Peyer's patch (tissue), 4 donors: ENCODE measurements around the gene GNG3. TPM values are rescaled to one million over a fixed set of nuclear protein-coding genes. Genes with fewer than 3 reads are reported as not detected.
A peak's percentile ranks its signal among the peaks of the same experiment; 100 is the strongest.

ENCODE experiments used
- DNase-seq, 3 donors: peaks; one replicate each; pipeline ENCODE4 v3.0.0-alpha.2; 2017 to 2019
- H3K27ac ChIP-seq, 4 donors: fragments of 200-600 bp; sonication (generic); one replicate each; pipeline ENCODE4 v1.5.1; 2016 to 2019
- H3K27me3 ChIP-seq, 2 donors: fragments of 200-600 bp; sonication (generic); one replicate each; pipeline ENCODE4 v1.5.1; 2019
- H3K36me3 ChIP-seq, 3 donors: fragments of 200-600 bp; sonication (generic); one replicate each; pipeline ENCODE4 v1.5.1; 2016 to 2019
- H3K4me1 ChIP-seq, 4 donors: fragments of 200-600 bp; sonication (generic); one replicate each; pipeline ENCODE4 v1.5.1; 2016 to 2019
- H3K4me3 ChIP-seq, 4 donors: fragments of 200-600 bp; sonication (generic); 1 replicate in 3 of 4; 2 replicates in 1 of 4; pipeline ENCODE4 v1.5.1; 2016 to 2019; ENCODE audit warnings: mild to moderate bottlenecking in 1 of 4
- H3K9me3 ChIP-seq, 4 donors: fragments of 200-600 bp; sonication (generic); one replicate each; pipeline ENCODE4 v1.5.1; 2016 to 2019; ENCODE audit warnings: mild to moderate bottlenecking in 1 of 4
- POLR2A ChIP-seq, 2 donors: fragments of 450-650 bp; IDR thresholded peaks; one replicate each; pipeline ENCODE4 v1.5.1; 2017; ENCODE audit warnings: antibody characterized with exemption in 2 of 2, mild to moderate bottlenecking in 2 of 2, moderate library complexity in 2 of 2
- total RNA-seq, 4 donors: library from RNA; depleted of rRNA; stranded (reverse); fragments of >200 nt; gene quantifications; one replicate each; pipeline ENCODE4 v1.1.0, GENCODE V29; 2016
- TF ChIP-seq, protein P1 (sequence below), 6 experiments: fragments of 450-650 bp in 4 of 6; fragments of 200-600 bp in 2 of 6; sonication (generic) in 1 of 6; IDR thresholded peaks; one replicate each; pipeline ENCODE4 v1.5.1; 2017 to 2019; ENCODE audit warnings: antibody characterized with exemption in 6 of 6, mild to moderate bottlenecking in 3 of 6, moderate library complexity in 1 of 6

Gene GNG3
- total RNA-seq, 4 donors from 2014 or later = not detected

DNA sequence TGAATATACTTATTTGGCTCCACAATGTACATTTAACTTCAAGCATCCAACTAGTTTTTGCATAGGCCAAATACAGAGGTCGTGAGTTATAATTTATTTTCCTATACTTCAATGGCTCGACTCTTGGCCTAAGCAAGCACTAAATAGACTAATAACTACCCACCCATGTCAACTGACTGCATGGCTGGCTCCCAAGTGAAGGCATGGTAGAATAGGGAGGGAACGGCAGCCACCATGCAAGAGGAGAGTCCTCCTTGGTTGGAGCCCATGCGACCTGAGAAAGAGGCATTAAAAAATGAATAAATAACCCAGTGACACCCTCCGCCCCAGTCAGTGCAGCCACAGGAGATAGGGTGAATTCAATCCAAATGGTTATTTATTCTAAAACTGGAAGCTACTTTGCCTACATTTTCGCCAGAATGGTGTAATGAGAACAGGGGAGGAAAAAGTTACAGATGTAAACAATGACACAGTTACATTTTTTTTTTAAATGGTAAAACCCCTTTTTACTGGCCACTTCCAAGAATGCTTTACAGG lies 4.9 kb downstream of the GNG3 start:
- peaks cover 0 to 69% (median 4%) of the 10 kb centered on the region in 3 donors for H3K36me3 ChIP-seq
- peak overlapping the region in 2 of 4 donors; percentile 52 to 88 for H3K27ac ChIP-seq
- no peak overlapping the region for H3K4me3 ChIP-seq

DNA sequence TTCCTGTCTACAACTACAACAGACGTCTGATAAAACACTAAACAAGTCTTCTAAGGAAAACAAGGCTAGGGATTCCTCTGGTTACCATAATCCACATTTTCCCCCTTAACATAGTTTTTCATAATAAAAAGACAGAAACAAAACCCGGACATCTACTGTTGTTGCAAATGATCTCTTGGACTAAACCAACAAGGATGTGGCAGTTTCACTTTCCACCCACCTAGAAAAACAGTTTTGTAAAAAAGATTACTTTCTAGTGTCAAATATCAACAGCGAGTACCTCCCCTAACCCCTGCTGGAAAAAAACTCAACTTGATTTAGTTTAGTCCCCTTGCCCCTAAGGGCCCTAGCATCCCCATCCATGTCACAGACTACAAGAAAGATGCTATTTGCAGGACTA lies 5.4 kb downstream of the GNG3 start:
- no peaks in the 10 kb centered on the region for H3K9me3 ChIP-seq
- DNase-seq = no peak
- peaks cover 0 to 53% (median 5%) of the 10 kb centered on the region in 4 donors for H3K4me1 ChIP-seq
- H3K27ac ChIP-seq = peak overlapping the region in 3 of 4 donors; percentile 52 to 88 (median 67)
- TF ChIP-seq, protein P1, sequence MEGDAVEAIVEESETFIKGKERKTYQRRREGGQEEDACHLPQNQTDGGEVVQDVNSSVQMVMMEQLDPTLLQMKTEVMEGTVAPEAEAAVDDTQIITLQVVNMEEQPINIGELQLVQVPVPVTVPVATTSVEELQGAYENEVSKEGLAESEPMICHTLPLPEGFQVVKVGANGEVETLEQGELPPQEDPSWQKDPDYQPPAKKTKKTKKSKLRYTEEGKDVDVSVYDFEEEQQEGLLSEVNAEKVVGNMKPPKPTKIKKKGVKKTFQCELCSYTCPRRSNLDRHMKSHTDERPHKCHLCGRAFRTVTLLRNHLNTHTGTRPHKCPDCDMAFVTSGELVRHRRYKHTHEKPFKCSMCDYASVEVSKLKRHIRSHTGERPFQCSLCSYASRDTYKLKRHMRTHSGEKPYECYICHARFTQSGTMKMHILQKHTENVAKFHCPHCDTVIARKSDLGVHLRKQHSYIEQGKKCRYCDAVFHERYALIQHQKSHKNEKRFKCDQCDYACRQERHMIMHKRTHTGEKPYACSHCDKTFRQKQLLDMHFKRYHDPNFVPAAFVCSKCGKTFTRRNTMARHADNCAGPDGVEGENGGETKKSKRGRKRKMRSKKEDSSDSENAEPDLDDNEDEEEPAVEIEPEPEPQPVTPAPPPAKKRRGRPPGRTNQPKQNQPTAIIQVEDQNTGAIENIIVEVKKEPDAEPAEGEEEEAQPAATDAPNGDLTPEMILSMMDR (IDR thresholded peaks at IDR 0.05) = no peak
- no peak for TF ChIP-seq POLR2A (IDR thresholded peaks at IDR 0.05)
- H3K4me3 ChIP-seq = no peak overlapping the region
- peaks cover 0 to 74% (median 7%) of the 10 kb centered on the region in 3 donors for H3K36me3 ChIP-seq
- H3K27me3 ChIP-seq = no peaks in the 10 kb centered on the region

More for the DNA sequence above, 4.9 kb downstream of the GNG3 start:
- H3K9me3 ChIP-seq = no peaks in the 10 kb centered on the region
- peaks cover 0 to 53% (median 5%) of the 10 kb centered on the region in 4 donors for H3K4me1 ChIP-seq
- DNase-seq = no peak
- no peaks in the 10 kb centered on the region for H3K27me3 ChIP-seq
- TF ChIP-seq, protein P1 (IDR thresholded peaks at IDR 0.05) = no peak

DNA sequence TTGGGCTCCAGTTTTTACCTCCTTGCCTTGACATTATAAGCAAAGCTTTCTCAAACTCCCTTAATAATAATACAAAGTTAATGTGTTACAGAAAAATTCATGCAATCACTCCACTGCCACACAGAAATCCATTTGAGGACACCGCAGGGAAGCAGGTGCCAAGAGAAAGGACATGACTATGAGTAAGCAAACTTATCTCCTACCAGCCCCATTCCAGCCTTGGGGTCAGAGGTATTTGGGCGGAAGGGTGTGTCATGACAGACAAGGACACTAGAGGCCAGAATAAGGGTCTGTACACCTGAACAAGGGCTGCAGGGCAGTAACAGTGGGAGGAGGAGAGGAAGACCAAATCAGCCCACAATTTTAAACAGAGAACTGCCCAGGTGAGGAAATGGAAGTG lies 5.9 kb downstream of the GNG3 start:
- no peak for TF ChIP-seq POLR2A (IDR thresholded peaks at IDR 0.05)
- TF ChIP-seq, protein P1 (IDR thresholded peaks at IDR 0.05) = no peak
- Histone ChIP-seq H3K4me1 (peaks cover 0 to 50% (median 5%) of the 10 kb centered on the region in 4 donors), H3K4me3 (no peak overlapping the region), H3K9me3 (no peaks in the 10 kb centered on the region), H3K36me3 (peaks cover 0 to 79% (median 7%) of the 10 kb centered on the region in 3 donors), H3K27me3 (no peaks in the 10 kb centered on the region), H3K27ac (peak overlapping the region in 3 of 4 donors; percentile 52 to 88 (median 67))
- peak in 2 of 3 donors; percentile 61 to 84 for DNase-seq

DNA sequence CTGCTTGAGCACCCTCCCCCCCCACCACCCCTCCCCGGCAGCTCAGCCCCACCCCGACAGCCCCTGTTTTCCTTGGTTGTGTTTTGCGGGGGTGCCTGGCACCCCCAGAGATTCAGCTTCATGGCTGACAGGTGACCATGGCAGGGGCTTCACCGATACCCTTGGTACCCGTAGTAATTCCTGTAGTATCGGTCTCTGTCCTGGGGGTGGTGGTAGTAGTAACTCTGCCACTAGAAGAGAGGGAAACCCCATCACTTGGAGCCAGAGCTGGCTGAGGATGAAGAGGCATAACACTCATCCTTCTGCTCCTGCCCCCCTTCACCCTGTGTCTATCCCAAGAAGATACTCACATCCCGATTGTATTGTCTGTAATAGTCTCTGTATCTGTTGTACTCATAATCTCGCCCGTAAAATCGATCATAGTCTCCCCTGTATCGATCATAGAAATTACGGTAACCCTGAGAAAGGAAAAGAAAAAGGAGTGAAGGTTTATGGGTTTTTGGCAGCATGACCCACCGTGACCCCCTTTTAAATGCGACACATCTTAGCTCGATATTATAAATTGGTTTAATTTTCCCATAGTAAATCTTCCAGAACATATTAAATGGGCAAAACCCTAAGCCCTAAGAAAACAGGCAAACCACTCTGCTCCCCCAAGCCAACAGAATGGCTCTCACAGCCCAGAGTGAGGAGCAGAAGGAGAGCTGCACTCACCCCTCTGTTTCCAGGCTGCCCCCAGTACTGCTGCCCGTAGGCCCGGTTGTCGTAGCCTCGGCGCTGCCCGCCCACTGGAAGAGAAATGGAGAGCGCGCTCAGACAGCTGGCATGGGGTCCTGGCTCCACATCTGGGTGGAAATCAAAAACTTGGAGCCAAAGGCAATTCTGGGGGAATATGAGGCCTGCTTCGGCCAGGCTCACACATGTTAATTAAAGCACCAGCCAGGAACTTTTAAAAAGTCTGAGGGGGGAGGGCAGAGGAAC lies 8.0 kb downstream of the GNG3 start:
- Histone ChIP-seq H3K36me3 (peaks cover 0 to 100% (median 7%) of the 10 kb centered on the region in 3 donors), H3K4me1 (peaks cover 0 to 35% (median 3%) of the 10 kb centered on the region in 4 donors), H3K27me3 (no peaks in the 10 kb centered on the region), H3K4me3 (no peak overlapping the region), H3K9me3 (no peaks in the 10 kb centered on the region), H3K27ac (no peak overlapping the region)
- DNase-seq = no peak
- TF ChIP-seq, protein P1 (IDR thresholded peaks at IDR 0.05) = no peak
- no peak for TF ChIP-seq POLR2A (IDR thresholded peaks at IDR 0.05)

DNA sequence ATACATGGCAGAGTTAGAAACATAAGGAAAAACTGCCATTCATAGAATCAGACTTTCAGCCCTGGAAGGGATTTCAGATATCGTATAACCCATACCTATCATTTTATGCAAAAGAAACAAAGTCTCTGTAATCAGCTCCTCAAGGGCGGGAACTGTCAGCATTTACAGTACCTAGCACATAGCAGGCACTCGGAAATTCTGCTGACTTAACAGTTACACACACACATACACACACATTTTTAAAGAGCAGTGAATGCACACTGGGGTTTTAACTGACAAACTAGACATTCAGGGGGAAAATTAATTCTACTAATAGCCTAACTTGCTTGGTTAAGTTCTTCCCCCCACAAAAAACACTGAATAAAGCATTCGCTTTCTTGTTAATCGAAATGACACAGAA lies 8.7 kb downstream of the GNG3 start:
- DNase-seq = no peak
- Histone ChIP-seq H3K36me3 (peaks cover 0 to 100% (median 7%) of the 10 kb centered on the region in 3 donors), H3K4me3 (no peak overlapping the region), H3K27me3 (no peaks in the 10 kb centered on the region), H3K9me3 (no peaks in the 10 kb centered on the region), H3K27ac (no peak overlapping the region), H3K4me1 (peaks cover 0 to 35% (median 3%) of the 10 kb centered on the region in 4 donors)
- TF ChIP-seq, protein P1 (IDR thresholded peaks at IDR 0.05) = no peak
- no peak for TF ChIP-seq POLR2A (IDR thresholded peaks at IDR 0.05)
